HFFc6 (cell line): ENCODE results near the gene EFCAB6. TPM values are rescaled to one million over a fixed set of nuclear protein-coding genes. Genes with fewer than 3 reads are reported as not detected.

Experiments
- DNase-seq: peaks from one replicate; pipeline ENCODE4 v3.0.0-alpha.2; 2018
- H3K27ac Mint-ChIP-seq: 2 replicates; pipeline ENCODE4 v1.8.0; 2020; ENCODE audit warnings: mild to moderate bottlenecking, mixed read lengths
- H3K27me3 Mint-ChIP-seq: 2 replicates; pipeline ENCODE4 v1.8.0; 2021; ENCODE audit warnings: mild to moderate bottlenecking, moderate library complexity, mixed read lengths; ENCODE audit not compliant: insufficient read depth
- H3K36me3 Mint-ChIP-seq: 2 replicates; pipeline ENCODE4 v1.8.0; 2021; ENCODE audit warnings: low read depth, mixed read lengths
- H3K4me1 Mint-ChIP-seq: 2 replicates; pipeline ENCODE4 v1.8.0; 2020; ENCODE audit warnings: low read depth, mixed read lengths
- H3K4me3 Mint-ChIP-seq: 2 replicates; pipeline ENCODE4 v1.8.0; 2020; ENCODE audit warnings: mild to moderate bottlenecking, moderate library complexity, mixed read lengths
- H3K9me3 Mint-ChIP-seq: 2 replicates; pipeline ENCODE4 v1.8.0; 2020; ENCODE audit warnings: mild to moderate bottlenecking, mixed read lengths
- CTCF ChIP-seq: fragments of 200-600 bp; sonication (generic); IDR thresholded peaks from 2 replicates; pipeline ENCODE4 v1.5.0; 2021; ENCODE audit warnings: antibody characterized with exemption, mild to moderate bottlenecking
- total RNA-seq, 6 experiments: library from RNA; stranded (reverse); fragmentation: NEBNext Ultra II Directional; extraction: Animal tissue kit (Norgen Biotek cat#: 25700); gene quantifications; 2 replicates in 1 of 6; 3 replicates in 5 of 6; pipeline ENCODE4 v1.2.3, GENCODE V29; 2021

EFCAB6 gene
- total RNA-seq, 6 experiments from 2014 or later = 0.33 to 0.95 (median 0.64) TPM

- Mint-ChIP-seq H3K9me3 (peaks cover 7% of the 10 kb centered on the region), H3K27me3 (peaks cover 18% of the 10 kb centered on the region), H3K4me3 (no peak overlapping the region), H3K27ac (no peak overlapping the region), H3K4me1 (no peaks in the 10 kb centered on the region), H3K36me3 (no peaks in the 10 kb centered on the region)
- DNase-seq = no peak
- TF ChIP-seq CTCF = no peak
These were observed 62.6 kb downstream of the EFCAB6 start for GRCh38 chr22:43749473-43749872.

- Mint-ChIP-seq H3K9me3 (peaks cover 5% of the 10 kb centered on the region), H3K36me3 (no peaks in the 10 kb centered on the region), H3K27me3 (peaks cover 24% of the 10 kb centered on the region), H3K4me3 (no peak overlapping the region), H3K27ac (no peak overlapping the region), H3K4me1 (no peaks in the 10 kb centered on the region)
- no peak for TF ChIP-seq CTCF
- DNase-seq = no peak
These were observed 64.2 kb downstream of the EFCAB6 start for GRCh38 chr22:43747877-43748276.

GRCh38 chr22:43747058-43747457, 65.0 kb downstream of the EFCAB6 start:
- DNase-seq = no peak
- peaks cover 22% of the 10 kb centered on the region for H3K27me3 Mint-ChIP-seq
- no peaks in the 10 kb centered on the region for H3K36me3 Mint-ChIP-seq
- TF ChIP-seq CTCF = no peak
- no peaks in the 10 kb centered on the region for H3K4me1 Mint-ChIP-seq
- no peak overlapping the region for H3K27ac Mint-ChIP-seq
- peaks cover 5% of the 10 kb centered on the region; the same call in 1 of the 2 replicates for H3K9me3 Mint-ChIP-seq
- no peak overlapping the region for H3K4me3 Mint-ChIP-seq

GRCh38 chr22:43745783-43746356, 66.2 kb downstream of the EFCAB6 start:
- Mint-ChIP-seq H3K27me3 (peaks cover 19% of the 10 kb centered on the region), H3K9me3 (peaks cover 5% of the 10 kb centered on the region; the same call in 1 of the 2 replicates), H3K27ac (no peak overlapping the region), H3K36me3 (no peaks in the 10 kb centered on the region), H3K4me3 (no peak overlapping the region), H3K4me1 (no peaks in the 10 kb centered on the region)
- TF ChIP-seq CTCF = no peak
- no peak for DNase-seq

GRCh38 chr22:43745411-43745770, 66.7 kb downstream of the EFCAB6 start:
- Mint-ChIP-seq H3K4me1 (no peaks in the 10 kb centered on the region), H3K27me3 (peaks cover 19% of the 10 kb centered on the region), H3K27ac (no peak overlapping the region), H3K9me3 (peaks cover 5% of the 10 kb centered on the region; the same call in 1 of the 2 replicates), H3K4me3 (no peak overlapping the region), H3K36me3 (no peaks in the 10 kb centered on the region)
- DNase-seq = no peak
- TF ChIP-seq CTCF = no peak
